ENCODE measurements around the gene SLX1A.
A peak's percentile ranks its signal among the peaks of the same experiment; 100 is the strongest.

The SLX1A gene

DNA sequence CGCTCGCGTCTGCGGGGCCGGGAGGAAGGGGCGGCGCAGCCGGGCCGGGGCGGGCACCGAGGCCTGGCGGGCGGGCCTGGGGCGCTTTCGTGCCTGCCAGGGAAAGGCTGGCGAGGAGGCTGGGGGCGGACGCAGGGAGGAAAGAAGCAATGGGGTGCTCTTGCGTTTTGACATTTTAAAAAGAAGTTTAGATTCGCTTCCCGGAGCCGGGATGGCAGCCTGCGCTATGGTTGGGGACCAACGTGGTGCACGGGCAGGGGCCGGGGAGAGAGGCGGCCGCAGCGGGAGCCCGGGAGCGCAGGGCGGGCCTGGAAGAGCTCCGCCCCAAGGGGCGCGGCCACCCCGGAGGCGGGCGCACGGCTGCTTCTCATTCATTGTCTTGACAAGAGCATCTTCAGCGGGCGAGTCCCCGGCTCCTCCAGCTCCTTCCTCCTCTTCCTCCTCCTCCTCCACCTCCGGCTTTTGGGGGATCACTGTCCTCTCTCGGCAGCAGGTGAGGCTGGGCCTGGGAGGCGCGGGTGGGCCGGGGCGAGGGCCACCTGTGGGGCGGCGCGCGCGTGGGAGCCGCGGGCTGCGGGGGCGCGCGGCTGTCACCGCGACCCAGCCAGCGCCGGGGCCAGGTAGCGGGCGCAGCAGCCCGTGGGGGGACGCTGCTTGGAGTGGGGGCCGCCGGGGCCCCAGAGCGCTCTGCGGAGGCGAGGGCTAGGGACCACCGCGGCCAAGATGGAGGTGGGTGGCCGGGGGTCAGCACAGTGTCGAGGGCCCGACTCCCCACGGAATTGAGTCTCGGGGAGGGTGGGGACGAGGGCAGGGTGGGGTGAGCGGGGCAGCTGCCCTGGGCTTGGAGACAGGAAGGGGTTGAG lies 10.2 kb upstream of the SLX1A start, which contains the start of gene CORO1A:
CORO1A (plus strand) TSS at position 370 of the 863 bp plus-strand sequence. CDS start 1,608 bp downstream, outside the sequence.
- H3K4me1 ChIP-seq, result peaks cover 0 to 21% (median 12%) of the 10 kb centered on the region in 4 donors
- H3K27ac ChIP-seq, result peak within 1 kb of the TSS; percentile 70 to 72
- no peaks in the 10 kb centered on the region for H3K27me3 ChIP-seq
- intact Hi-C loops (cut with DNase I; ENCODE audit: low total_unique reads), result no loop called here
- TF ChIP-seq, protein P1, sequence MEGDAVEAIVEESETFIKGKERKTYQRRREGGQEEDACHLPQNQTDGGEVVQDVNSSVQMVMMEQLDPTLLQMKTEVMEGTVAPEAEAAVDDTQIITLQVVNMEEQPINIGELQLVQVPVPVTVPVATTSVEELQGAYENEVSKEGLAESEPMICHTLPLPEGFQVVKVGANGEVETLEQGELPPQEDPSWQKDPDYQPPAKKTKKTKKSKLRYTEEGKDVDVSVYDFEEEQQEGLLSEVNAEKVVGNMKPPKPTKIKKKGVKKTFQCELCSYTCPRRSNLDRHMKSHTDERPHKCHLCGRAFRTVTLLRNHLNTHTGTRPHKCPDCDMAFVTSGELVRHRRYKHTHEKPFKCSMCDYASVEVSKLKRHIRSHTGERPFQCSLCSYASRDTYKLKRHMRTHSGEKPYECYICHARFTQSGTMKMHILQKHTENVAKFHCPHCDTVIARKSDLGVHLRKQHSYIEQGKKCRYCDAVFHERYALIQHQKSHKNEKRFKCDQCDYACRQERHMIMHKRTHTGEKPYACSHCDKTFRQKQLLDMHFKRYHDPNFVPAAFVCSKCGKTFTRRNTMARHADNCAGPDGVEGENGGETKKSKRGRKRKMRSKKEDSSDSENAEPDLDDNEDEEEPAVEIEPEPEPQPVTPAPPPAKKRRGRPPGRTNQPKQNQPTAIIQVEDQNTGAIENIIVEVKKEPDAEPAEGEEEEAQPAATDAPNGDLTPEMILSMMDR (IDR thresholded peaks at IDR 0.05), result no peak
- H3K4me3 ChIP-seq, result peak within 1 kb of the TSS; percentile 53 to 63
- H3K36me3 ChIP-seq, result no peaks in the 10 kb centered on the region
- DNase-seq, result peak; percentile 87 to 91
- H3K9me3 ChIP-seq, result no peaks in the 10 kb centered on the region

DNA sequence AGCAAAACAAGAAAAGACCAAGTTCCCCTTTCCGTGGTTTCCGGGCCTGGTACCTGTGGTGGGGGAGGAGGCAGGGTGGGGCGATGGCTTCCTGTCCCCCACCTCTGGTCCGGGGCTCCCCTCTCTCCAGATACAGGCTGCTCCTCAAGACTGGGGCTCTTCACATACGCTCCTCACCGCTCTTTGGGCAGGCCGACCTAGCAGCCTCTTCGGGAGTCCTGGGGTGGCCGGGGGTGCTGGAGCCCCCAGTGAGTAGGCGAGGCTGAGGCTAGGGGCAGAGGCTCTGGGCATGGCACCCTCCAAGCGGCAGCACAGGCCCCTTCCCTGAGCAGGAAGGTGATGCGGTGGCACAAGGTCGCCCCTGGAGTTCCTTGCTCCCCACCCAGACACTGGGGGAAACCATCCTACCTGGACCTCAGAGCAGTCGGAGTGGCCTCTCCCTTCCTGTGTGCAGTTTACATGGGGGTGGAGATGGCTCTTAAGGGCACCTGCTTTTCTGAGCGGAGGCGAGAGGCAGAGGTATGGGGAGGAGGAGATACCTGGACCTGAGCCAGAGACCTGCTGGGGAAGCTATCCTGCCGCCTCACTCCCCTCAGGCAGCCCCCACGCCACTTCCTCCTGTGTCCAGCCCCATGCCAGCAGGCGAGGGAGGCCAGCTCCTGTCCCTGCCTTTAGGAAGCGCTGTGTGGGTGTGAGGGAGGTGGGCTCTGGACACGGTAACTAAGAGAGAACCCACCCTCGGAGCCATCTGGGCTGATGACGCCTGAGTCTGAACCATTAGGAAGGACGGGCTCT lies 9.4 kb upstream of the SLX1A start:
- Histone ChIP-seq H3K4me1 (peaks cover 0 to 21% (median 12%) of the 10 kb centered on the region in 4 donors), H3K9me3 (no peaks in the 10 kb centered on the region), H3K27me3 (no peaks in the 10 kb centered on the region), H3K27ac (no peak overlapping the region), H3K4me3 (peak overlapping the region; percentile 53 to 63), H3K36me3 (no peaks in the 10 kb centered on the region)
- peak in 1 of 2 donors; percentile 17 for DNase-seq
- intact Hi-C loops (cut with DNase I; ENCODE audit: low total_unique reads), result no loop called here
- TF ChIP-seq, protein P1 (IDR thresholded peaks at IDR 0.05), result no peak

DNA sequence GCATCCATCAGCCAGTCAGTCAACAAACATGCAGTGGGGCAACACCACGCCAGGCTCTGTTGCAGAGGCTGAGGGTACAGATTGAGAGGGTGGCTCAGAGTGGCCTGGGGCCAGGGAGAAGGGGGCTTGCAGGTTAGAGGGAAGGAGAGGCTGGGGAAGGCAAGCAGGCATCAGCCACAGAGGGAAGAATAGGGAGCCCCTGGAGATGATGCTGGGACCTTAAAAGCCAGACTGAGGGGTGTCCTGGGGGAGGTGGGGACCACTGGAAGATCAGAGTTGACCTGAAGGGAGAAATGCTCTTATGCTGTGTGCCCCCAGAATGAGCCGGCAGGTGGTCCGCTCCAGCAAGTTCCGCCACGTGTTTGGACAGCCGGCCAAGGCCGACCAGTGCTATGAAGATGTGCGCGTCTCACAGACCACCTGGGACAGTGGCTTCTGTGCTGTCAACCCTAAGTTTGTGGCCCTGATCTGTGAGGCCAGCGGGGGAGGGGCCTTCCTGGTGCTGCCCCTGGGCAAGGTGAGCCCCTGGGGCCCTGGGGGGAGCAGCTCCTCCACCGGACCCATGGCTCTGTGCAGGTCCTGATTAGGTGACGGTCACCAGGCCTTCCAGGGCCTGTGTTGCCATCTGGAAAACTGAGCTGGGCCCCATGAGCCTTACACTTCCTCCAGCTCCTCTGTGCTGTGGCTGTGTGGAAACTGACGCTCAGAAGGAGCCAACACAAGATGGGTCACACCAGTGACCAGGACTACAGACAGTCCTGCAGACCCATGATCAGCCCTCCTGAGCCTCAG lies 8.6 kb upstream of the SLX1A start:
- Histone ChIP-seq H3K9me3 (no peaks in the 10 kb centered on the region), H3K36me3 (no peaks in the 10 kb centered on the region), H3K4me1 (peaks cover 0 to 21% (median 12%) of the 10 kb centered on the region in 4 donors), H3K4me3 (peak overlapping the region; percentile 53 to 63), H3K27me3 (no peaks in the 10 kb centered on the region), H3K27ac (no peak overlapping the region)
- TF ChIP-seq, protein P1 (IDR thresholded peaks at IDR 0.05), result no peak
- no peak for DNase-seq
- intact Hi-C loops (cut with DNase I; ENCODE audit: low total_unique reads), result no loop called here

DNA sequence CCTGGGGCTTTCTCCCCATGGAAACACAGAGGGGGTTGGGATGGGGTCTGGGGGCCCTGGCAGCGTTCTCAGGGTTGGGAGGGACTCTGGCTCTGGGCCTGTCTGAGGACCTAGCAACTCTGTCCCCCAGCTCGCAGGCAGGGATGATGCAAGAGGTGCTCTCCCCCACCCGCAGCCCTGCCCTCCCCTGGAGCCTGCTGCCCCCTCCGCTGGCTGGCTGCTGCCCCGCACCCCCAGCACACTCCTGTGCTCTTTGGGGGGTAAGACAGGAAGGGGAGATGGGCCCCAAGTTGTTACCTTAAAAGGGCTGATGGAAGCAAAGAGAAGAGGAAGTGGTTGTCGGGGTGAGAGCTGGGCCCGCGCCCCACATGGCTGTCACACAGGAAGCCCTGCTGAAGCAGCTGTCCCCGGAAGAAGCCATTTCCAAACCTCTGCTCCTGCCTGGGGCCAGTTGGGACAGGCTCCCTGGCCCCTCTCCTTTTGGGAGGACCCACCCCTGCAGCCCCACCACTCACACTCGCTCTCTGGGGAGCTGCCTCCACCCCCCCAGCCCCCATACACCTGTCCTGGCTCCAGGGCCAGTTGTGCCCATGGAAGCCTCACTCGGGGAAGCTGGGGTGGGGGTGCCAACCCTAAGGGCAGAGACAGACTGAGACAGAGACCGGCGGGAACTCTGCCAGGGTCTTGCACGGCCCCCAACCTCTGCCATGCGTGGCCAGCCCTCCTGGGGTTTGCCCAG lies 7.8 kb upstream of the SLX1A start:
- peak; percentile 48 to 70 for DNase-seq
- Histone ChIP-seq H3K4me1 (peaks cover 0 to 21% (median 12%) of the 10 kb centered on the region in 4 donors), H3K36me3 (no peaks in the 10 kb centered on the region), H3K4me3 (no peak overlapping the region), H3K27ac (no peak overlapping the region), H3K27me3 (no peaks in the 10 kb centered on the region), H3K9me3 (no peaks in the 10 kb centered on the region)
- TF ChIP-seq, protein P1 (IDR thresholded peaks at IDR 0.05), result no peak
- intact Hi-C loops (cut with DNase I; ENCODE audit: low total_unique reads), result no loop called here

DNA sequence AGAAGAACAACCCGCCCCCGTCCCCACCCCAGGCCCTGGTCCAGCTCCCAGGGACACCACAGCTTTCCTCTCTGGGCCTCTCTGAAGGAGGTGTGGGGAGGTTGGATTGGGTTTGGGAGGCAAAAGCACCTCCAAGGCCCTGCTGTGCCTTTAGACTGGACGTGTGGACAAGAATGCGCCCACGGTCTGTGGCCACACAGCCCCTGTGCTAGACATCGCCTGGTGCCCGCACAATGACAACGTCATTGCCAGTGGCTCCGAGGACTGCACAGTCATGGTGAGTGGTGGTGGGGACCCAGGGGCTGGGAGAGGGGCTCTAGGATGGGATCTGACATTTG lies 7.3 kb upstream of the SLX1A start:
- H3K9me3 ChIP-seq, result no peaks in the 10 kb centered on the region
- no peak overlapping the region for H3K4me3 ChIP-seq
- no peaks in the 10 kb centered on the region for H3K27me3 ChIP-seq
- no peak overlapping the region for H3K27ac ChIP-seq
- TF ChIP-seq, protein P1 (IDR thresholded peaks at IDR 0.05), result no peak
- H3K4me1 ChIP-seq, result peaks cover 0 to 21% (median 12%) of the 10 kb centered on the region in 4 donors
- intact Hi-C loops (cut with DNase I; ENCODE audit: low total_unique reads), result no loop called here
- H3K36me3 ChIP-seq, result no peaks in the 10 kb centered on the region
- no peak for DNase-seq
